HG02759 (cell line): ENCODE data around the gene TMEM39A.

Source experiments
- ATAC-seq: cut with Tn5 transposase; IDR thresholded peaks from one replicate; pipeline ENCODE4 v1.9.1; 2021; ENCODE audit warnings: mild to moderate bottlenecking, moderate library complexity; ENCODE audit not compliant: unreplicated experiment

TMEM39A gene

DNA sequence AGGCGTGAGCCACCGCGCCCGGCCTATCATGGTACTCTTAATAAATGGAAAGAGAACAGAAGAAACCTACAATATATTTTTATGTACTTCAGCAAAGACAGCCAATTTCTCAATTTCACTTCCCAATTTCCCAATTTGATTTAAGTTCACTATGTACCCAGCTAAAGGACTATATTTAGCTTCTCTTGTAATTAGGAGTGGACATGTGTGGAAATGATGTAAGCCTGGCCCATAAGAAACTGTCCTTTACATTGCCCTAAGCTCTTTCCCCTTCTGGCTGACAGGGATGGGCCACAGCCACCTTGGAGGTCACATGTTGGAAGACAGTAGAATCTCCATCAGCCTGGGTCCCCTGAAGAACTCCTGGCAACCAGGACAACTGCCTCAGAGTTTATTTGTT, 6.2 kb downstream of the TMEM39A start:
- no peak for ATAC-seq

DNA sequence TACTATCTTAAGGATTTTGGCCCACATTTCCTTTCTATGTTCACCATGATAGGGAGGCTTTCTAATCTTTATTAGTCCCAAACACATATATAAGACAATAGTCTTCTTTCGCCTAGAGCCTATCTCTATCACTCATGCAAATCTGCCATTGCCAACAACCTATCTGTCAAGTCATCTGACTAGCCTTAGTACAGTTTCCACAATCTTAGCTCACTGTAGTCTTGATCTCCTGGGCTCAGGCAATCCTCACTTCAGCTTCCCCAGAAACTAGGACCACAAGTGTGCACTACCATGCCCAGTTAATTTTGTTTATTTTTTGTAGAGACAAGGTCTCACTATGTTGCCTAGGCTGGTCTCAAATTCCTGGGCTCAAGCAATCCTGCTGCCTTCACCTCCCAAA, 6.9 kb downstream of the TMEM39A start:
- no peak for ATAC-seq

- no peak for ATAC-seq
Observed at GRCh38 chr3:119453822-119454221, 9.6 kb downstream of the TMEM39A start.

- no peak for ATAC-seq
Observed at GRCh38 chr3:119444590-119444989, 18.8 kb downstream of the TMEM39A start.

- no peak for ATAC-seq
Observed at GRCh38 chr3:119443179-119443578, 20.2 kb downstream of the TMEM39A start.

DNA sequence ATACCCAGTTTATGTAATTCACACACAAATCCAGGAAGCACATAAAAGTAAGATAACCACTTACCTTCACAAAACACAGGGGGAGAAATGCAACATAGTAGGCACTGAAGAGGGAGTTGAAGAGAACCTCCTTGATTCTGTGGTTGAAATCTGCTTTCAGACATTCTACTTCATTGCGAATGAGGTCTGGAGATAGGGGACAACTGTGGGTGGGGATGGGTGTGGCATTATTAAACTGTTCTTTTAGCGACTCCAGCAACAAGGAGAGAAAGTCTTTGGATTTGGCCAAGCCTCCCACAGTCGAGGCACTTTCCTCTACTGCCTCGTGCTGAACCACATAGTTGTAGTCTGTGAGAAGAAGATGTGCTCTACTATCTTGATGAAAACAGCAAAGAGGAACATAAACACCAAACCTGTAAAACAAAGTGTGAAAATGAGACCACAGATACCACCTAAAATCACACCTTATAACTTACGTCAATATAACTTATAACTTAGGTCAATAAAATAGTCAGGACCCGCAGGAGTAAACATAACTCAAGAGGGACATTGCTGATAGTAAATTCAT, 25.6 kb downstream of the TMEM39A start:
- ATAC-seq, result no peak

- ATAC-seq, result no peak
Observed at GRCh38 chr3:119436977-119437376, 26.4 kb downstream of the TMEM39A start.

DNA sequence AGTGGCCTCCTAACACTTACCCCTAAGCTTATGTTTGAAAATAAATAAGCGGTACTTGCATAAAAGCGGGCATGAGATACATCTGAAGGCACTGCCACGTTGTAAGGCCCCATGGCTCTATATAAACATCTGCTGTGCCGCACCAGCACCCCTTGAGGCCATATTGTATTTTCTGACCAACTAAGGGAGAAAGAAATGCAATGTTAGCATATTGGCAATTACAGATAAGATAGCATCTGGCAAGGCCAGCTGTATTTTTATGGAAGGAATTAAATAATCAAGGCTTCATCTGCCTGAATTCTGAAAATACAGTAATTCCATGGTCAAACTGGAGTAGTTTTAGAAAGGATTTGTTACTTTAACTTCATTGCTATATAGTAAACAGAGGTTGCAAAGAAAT, 28.7 kb downstream of the TMEM39A start:
- no peak for ATAC-seq

GRCh38 chr3:119433613-119434325, 29.6 kb downstream of the TMEM39A start:
- no peak for ATAC-seq

DNA sequence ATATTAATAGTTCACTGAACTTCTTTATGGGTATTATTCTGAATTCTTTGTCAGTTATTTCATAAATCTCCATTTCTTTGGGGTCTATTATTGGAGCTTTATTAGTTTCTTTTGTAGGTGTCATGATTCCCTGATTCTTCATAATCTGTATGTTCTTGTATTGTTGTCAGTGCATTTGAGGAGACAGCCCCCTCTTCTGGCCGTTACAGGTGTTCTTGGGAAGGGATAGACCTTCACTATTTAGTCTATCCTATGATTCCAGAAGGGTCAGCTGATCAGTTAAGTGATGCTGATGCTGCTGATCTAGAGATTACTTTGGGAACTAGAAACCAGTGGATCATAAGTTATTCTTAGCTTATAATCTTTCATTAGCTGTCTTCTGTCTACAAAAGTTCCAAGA, 34.9 kb downstream of the TMEM39A start:
- ATAC-seq, result no peak

DNA sequence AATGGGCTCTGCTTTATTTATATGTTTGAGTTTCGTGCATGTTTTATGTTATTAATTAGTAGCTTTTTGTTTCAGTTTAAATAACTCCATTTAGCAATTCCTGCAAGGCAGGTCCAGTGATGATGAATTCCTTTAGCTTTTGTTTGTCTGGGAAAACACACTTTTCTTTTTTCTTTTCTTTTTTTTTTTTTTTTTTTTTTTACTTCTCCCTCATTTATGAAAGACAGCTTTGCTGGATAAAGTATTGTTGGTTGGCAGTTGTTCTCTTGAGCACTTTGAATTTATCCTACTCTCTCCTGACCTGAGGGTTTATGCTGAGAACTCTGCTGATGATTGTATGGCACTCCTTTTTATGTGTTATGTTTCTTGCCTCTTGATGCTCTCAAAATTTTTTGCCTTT, 35.7 kb downstream of the TMEM39A start:
- no peak for ATAC-seq

DNA sequence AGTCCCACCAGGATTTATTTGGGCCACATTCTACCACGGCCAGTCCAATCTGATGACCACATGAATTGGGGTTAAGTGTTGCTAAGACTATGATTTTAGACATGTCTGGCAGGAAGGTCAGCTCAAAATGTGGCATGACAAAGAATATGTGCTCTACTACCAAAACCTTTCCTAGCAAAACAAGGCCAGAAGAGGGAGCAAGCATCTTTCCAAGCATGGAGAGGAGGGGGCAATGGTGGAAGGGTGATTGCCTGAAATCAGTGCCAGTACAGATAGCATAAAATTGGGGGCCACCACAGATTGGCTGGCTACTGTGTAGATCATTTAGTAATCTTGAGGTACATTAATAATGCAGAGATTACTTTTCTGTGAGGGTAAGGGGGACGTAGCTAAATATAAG, 43.2 kb downstream of the TMEM39A start:
- ATAC-seq, result no peak

DNA sequence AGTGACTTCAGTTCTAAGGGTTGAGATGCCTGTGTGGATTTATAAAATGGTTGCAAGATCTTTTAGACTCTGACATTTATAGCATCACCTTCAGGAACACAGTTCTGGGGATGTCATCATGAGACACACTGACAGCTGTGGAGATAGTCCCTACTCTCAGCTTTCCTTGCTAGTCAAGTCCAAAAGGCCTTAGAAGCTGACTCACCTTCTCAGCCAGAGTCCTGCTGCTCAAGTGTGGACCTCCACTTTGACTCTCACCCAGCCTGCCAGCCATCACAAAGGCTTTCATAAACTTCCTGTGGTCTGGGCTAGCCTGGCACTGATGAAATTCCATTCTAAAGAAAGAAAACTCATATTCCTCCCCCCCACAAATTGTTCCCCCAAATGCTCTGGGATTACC, 44.8 kb downstream of the TMEM39A start:
- ATAC-seq, result no peak

- no peak for ATAC-seq
Observed at GRCh38 chr3:119417771-119418512, 45.5 kb downstream of the TMEM39A start.

GRCh38 chr3:119416873-119417272, 46.5 kb downstream of the TMEM39A start:
- ATAC-seq, result no peak

- no peak for ATAC-seq
Observed at GRCh38 chr3:119413603-119414280, 49.7 kb downstream of the TMEM39A start.

DNA sequence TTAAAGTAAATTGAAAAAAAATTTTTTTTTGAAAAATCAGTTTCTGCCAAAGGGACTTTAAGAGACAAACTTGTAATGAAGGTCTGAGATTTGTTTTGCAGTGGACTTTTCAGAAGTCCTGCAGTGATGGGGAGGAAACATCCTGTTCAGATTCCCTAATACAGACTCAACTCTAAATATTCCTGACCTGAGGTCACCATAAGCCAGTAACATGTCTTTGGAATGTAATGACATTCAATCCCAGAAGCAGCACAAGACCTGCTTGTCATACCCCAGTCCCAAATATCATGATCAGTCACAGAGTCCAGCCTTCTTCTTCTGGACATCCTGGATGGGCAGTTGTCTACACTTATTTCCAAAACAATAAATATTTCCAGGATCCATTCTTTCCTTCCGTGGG, 53.6 kb downstream of the TMEM39A start:
- ATAC-seq, result no peak

- ATAC-seq, result peak; percentile 60
Observed at GRCh38 chr3:119408243-119408950, 55.0 kb downstream of the TMEM39A start.

DNA sequence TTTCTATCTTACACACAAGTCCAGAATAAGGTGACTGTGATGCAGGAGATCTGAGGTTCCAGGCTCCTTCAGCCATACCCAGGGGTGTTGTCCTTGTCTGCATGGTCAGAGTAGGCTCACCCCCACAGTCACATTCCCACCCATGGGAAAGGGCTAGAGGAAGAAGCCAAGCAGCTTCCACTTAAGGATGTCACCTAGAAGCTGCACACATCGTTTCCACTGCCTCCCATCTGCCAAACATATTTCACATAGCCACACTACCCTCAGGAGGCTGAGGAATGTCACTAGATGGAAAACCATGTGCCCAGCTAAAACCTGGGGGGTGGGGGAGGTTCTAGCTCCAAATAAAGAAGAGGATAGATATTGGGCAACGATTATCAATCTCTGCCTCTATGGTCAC, 58.1 kb downstream of the TMEM39A start:
- no peak for ATAC-seq

DNA sequence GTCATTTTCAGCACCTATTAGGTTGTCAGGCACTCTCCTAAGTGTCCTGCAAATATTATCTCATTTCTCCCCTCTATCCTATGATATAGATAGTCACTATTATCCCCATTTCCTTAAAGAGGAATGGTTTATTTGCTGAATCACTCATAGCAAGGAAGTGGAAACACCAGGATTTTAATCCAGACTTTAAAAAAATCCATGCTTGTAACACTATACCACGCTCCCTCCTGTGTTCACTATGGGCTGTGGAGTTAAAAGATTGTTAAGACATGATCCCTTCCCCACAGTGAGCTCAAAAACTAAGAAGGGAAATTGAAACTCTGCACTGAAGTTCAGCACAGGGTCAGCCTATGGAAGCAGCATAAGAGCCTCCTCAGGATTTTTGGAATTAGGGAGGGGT, 60.2 kb downstream of the TMEM39A start:
- no peak for ATAC-seq

GRCh38 chr3:119402791-119403190, 60.6 kb downstream of the TMEM39A start:
- no peak for ATAC-seq
